ENCODE measurements around the gene TMEFF2.

DNA sequence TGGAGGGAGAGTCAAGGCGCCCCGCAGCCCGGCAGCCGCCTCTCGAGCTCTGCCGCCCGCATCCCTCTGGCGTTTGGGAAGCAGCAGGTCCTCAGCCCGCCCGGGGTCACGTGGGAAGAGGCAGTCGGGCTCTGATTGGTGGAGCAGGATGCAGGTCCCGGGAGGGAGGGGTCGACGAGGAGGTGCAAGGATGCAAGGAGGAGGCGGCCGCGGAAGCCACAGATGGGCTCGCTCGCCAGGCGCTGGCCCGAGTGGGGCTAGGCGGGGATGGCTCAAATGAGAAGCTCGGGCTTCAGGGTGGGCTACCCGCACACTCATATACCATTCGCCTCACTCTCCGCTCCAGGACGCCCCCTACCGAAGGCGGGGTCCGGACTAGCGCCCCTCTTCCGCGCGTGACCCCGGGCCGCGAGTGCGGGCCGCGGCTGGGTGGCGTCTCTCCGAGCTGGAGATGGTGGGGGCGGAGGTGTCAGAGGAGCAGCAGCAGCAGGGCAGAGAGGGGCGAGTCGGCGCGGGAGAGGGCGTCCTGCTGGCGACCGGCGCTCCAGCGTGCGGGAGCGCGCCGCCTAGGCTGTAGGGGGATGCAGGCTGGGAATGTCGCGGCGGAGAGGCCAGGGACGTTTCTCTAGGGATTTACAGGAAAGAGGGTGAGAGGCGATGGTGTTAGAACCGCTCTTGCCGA is at the start of gene TMEFF2:
- no peak for TF ChIP-seq ATF3 (IDR thresholded peaks at IDR 0.05)
- TF ChIP-seq TAF1 (conservative IDR thresholded peaks at IDR 0.05) = no peak
- TF ChIP-seq, protein P1, sequence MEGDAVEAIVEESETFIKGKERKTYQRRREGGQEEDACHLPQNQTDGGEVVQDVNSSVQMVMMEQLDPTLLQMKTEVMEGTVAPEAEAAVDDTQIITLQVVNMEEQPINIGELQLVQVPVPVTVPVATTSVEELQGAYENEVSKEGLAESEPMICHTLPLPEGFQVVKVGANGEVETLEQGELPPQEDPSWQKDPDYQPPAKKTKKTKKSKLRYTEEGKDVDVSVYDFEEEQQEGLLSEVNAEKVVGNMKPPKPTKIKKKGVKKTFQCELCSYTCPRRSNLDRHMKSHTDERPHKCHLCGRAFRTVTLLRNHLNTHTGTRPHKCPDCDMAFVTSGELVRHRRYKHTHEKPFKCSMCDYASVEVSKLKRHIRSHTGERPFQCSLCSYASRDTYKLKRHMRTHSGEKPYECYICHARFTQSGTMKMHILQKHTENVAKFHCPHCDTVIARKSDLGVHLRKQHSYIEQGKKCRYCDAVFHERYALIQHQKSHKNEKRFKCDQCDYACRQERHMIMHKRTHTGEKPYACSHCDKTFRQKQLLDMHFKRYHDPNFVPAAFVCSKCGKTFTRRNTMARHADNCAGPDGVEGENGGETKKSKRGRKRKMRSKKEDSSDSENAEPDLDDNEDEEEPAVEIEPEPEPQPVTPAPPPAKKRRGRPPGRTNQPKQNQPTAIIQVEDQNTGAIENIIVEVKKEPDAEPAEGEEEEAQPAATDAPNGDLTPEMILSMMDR (IDR thresholded peaks at IDR 0.05; ENCODE audit: low read depth, low read length, missing input control) = no peak
- TF ChIP-seq, protein P2, sequence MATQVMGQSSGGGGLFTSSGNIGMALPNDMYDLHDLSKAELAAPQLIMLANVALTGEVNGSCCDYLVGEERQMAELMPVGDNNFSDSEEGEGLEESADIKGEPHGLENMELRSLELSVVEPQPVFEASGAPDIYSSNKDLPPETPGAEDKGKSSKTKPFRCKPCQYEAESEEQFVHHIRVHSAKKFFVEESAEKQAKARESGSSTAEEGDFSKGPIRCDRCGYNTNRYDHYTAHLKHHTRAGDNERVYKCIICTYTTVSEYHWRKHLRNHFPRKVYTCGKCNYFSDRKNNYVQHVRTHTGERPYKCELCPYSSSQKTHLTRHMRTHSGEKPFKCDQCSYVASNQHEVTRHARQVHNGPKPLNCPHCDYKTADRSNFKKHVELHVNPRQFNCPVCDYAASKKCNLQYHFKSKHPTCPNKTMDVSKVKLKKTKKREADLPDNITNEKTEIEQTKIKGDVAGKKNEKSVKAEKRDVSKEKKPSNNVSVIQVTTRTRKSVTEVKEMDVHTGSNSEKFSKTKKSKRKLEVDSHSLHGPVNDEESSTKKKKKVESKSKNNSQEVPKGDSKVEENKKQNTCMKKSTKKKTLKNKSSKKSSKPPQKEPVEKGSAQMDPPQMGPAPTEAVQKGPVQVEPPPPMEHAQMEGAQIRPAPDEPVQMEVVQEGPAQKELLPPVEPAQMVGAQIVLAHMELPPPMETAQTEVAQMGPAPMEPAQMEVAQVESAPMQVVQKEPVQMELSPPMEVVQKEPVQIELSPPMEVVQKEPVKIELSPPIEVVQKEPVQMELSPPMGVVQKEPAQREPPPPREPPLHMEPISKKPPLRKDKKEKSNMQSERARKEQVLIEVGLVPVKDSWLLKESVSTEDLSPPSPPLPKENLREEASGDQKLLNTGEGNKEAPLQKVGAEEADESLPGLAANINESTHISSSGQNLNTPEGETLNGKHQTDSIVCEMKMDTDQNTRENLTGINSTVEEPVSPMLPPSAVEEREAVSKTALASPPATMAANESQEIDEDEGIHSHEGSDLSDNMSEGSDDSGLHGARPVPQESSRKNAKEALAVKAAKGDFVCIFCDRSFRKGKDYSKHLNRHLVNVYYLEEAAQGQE (IDR thresholded peaks at IDR 0.05) = no peak
- TF ChIP-seq, protein P3, sequence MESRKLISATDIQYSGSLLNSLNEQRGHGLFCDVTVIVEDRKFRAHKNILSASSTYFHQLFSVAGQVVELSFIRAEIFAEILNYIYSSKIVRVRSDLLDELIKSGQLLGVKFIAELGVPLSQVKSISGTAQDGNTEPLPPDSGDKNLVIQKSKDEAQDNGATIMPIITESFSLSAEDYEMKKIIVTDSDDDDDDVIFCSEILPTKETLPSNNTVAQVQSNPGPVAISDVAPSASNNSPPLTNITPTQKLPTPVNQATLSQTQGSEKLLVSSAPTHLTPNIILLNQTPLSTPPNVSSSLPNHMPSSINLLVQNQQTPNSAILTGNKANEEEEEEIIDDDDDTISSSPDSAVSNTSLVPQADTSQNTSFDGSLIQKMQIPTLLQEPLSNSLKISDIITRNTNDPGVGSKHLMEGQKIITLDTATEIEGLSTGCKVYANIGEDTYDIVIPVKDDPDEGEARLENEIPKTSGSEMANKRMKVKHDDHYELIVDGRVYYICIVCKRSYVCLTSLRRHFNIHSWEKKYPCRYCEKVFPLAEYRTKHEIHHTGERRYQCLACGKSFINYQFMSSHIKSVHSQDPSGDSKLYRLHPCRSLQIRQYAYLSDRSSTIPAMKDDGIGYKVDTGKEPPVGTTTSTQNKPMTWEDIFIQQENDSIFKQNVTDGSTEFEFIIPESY (IDR thresholded peaks at IDR 0.05) = no peak
- TF ChIP-seq, protein P4, sequence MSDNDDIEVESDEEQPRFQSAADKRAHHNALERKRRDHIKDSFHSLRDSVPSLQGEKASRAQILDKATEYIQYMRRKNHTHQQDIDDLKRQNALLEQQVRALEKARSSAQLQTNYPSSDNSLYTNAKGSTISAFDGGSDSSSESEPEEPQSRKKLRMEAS (IDR thresholded peaks at IDR 0.05) = no peak
- no peak for TF ChIP-seq RAD21 (IDR thresholded peaks at IDR 0.05)
- no peak for TF ChIP-seq FOXA1 (IDR thresholded peaks at IDR 0.05)
- TF ChIP-seq SP1 (IDR thresholded peaks at IDR 0.05) = no peak
- no peak for TF ChIP-seq YY1 (IDR thresholded peaks at IDR 0.05)
- no peak for TF ChIP-seq EGR1 (IDR thresholded peaks at IDR 0.05; ENCODE audit: low read depth in 2 of 2)
